Caco-2 (cell line): Measurements from ENCODE around the gene NLRP1. TPM values are rescaled to one million over a fixed set of nuclear protein-coding genes. Genes with fewer than 3 reads are reported as not detected.

Source experiments
- BruUV-seq: library from RNA; stranded (reverse); fragments of 400-500 nt; replicated peaks from 2 replicates; lab custom pipeline; 2021; lab: Mats Ljungman, UMichigan
- CTCF ChIA-PET: fragments of 300-600 bp; sonication (Branson Sonifier 250); formaldehyde crosslinking; loops from one replicate; lab custom pipeline; 2022; ENCODE audit warnings: antibody characterized with exemption; lab: Charles Lee
- POLR2A ChIA-PET: fragments of 300-600 bp; sonication (Branson Sonifier 250); formaldehyde crosslinking; loops from one replicate; lab custom pipeline; 2022; ENCODE audit warnings: antibody characterized with exemption; lab: Charles Lee
- DNase-seq, 2 experiments: peaks; one replicate each; pipeline versions ENCODE4 v3.0.0 to v3.0.0-alpha.2; 2020 to 2022
- H3K27me3 ChIP-seq: replicated peaks from 2 replicates; pipeline ENCODE4 v1.6.0; 2011; ENCODE audit warnings: low read length; ENCODE audit not compliant: control insufficient read depth, insufficient read depth
- H3K36me3 ChIP-seq: 2 replicates; pipeline ENCODE4 v1.5.1; 2011; ENCODE audit warnings: low read length; ENCODE audit not compliant: control insufficient read depth, insufficient read depth
- H3K4me1 ChIP-seq: fragments of 250-450 bp; sonication (Bioruptor Pico); 2 replicates; pipeline ENCODE4 v1.5.1; 2020; ENCODE audit warnings: mild to moderate bottlenecking
- H3K4me3 ChIP-seq: 2 replicates; pipeline ENCODE4 v1.5.1; 2011; ENCODE audit warnings: low read depth, mild to moderate bottlenecking, control low read depth, low read length
- H3K9me3 ChIP-seq: fragments of 250-450 bp; sonication (Bioruptor Pico); 2 replicates; pipeline ENCODE4 v1.5.1; 2020; ENCODE audit warnings: mild to moderate bottlenecking, moderate library complexity
- H3K27ac Mint-ChIP-seq: one replicate; pipeline ENCODE4 v1.8.0; 2022; ENCODE audit warnings: mixed read lengths; ENCODE audit not compliant: unreplicated experiment
- H3K27me3 Mint-ChIP-seq: one replicate; pipeline ENCODE4 v1.8.0; 2022; ENCODE audit warnings: mixed read lengths; ENCODE audit not compliant: insufficient read depth, unreplicated experiment
- H3K36me3 Mint-ChIP-seq: one replicate; pipeline ENCODE4 v1.8.0; 2022; ENCODE audit warnings: mild to moderate bottlenecking, mixed read lengths; ENCODE audit not compliant: insufficient read depth, unreplicated experiment
- H3K4me1 Mint-ChIP-seq: one replicate; pipeline ENCODE4 v1.8.0; 2022; ENCODE audit warnings: low read depth, mixed read lengths; ENCODE audit not compliant: unreplicated experiment
- H3K4me3 Mint-ChIP-seq: one replicate; pipeline ENCODE4 v1.8.0; 2022; ENCODE audit warnings: mild to moderate bottlenecking, moderate library complexity, mixed read lengths; ENCODE audit not compliant: unreplicated experiment
- H3K9me3 Mint-ChIP-seq: one replicate; pipeline ENCODE4 v1.8.0; 2022; ENCODE audit warnings: mixed read lengths; ENCODE audit not compliant: unreplicated experiment
- intact Hi-C: fragments of 100-400 bp; cut with micrococcal nuclease; formaldehyde crosslinking; loops from one replicate; pipeline ENCODE4 v1.10.0; 2022; ENCODE audit not compliant: unreplicated experiment
- total RNA-seq: library from RNA; stranded (reverse); gene quantifications from 2 replicates; pipeline ENCODE4 v1.2.3, GENCODE V29; 2022
- TF ChIP-seq, protein P1 (sequence below), 2 experiments: fragments of 200-600 bp in 1 of 2; IDR thresholded peaks; 1 replicate in 1 of 2; 2 replicates in 1 of 2; pipeline versions ENCODE4 v1.5.1 to v1.8.0; 2011 to 2022; ENCODE audit warnings: antibody characterized with exemption in 1 of 2, control low read depth in 1 of 2, inconsistent platforms in 1 of 2, low read depth in 1 of 2, low read length in 1 of 2, mild to moderate bottlenecking in 1 of 2, moderate library complexity in 1 of 2; ENCODE audit not compliant: insufficient read depth in 1 of 2, severe bottlenecking in 1 of 2, unreplicated experiment in 1 of 2

The NLRP1 gene
- total RNA-seq, 1 experiment from 2014 or later: 0.09 TPM

DNA sequence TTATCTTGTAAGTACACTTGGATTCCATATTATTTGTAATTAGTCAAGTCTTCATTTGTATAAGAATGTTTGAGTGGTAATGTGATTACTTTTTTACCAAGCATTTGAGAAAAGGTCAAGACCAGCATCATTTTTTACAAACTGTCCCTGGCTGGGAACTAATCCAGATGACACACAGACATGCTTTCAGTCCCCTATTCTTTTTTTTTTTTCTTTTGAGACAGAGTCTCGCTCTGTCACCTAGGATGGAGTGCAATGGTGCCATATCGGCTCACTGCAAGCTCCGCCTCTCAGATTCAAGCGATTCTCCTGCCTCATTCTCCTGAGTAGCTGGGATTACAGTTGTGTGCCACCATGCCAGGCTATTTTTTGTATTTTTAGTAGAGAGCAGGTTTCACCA, 102.9 kb downstream of the NLRP1 start:
- no peak overlapping the region for H3K4me3 Mint-ChIP-seq
- no peaks in the 10 kb centered on the region for H3K27me3 Mint-ChIP-seq
- no peaks in the 10 kb centered on the region for H3K4me1 ChIP-seq
- no peaks in the 10 kb centered on the region; the same call in 1 of the 2 replicates for H3K36me3 ChIP-seq
- H3K9me3 ChIP-seq: no peaks in the 10 kb centered on the region
- no peak for DNase-seq
- ChIA-PET POLR2A (no interaction called here), CTCF (no interaction called here)
- no TSS peak for BruUV-seq
- TF ChIP-seq, protein P1, sequence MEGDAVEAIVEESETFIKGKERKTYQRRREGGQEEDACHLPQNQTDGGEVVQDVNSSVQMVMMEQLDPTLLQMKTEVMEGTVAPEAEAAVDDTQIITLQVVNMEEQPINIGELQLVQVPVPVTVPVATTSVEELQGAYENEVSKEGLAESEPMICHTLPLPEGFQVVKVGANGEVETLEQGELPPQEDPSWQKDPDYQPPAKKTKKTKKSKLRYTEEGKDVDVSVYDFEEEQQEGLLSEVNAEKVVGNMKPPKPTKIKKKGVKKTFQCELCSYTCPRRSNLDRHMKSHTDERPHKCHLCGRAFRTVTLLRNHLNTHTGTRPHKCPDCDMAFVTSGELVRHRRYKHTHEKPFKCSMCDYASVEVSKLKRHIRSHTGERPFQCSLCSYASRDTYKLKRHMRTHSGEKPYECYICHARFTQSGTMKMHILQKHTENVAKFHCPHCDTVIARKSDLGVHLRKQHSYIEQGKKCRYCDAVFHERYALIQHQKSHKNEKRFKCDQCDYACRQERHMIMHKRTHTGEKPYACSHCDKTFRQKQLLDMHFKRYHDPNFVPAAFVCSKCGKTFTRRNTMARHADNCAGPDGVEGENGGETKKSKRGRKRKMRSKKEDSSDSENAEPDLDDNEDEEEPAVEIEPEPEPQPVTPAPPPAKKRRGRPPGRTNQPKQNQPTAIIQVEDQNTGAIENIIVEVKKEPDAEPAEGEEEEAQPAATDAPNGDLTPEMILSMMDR (IDR thresholded peaks at IDR 0.05; ENCODE audit: insufficient read depth in 1 of 2, low read depth in 1 of 2, low read length in 1 of 2, severe bottlenecking in 1 of 2, unreplicated experiment in 1 of 2): no peak
- no peaks in the 10 kb centered on the region for H3K9me3 Mint-ChIP-seq
- no peak overlapping the region for H3K27ac Mint-ChIP-seq
- no peaks in the 10 kb centered on the region for H3K4me1 Mint-ChIP-seq
- H3K36me3 Mint-ChIP-seq: peaks cover 50% of the 10 kb centered on the region
- no peaks in the 10 kb centered on the region for H3K27me3 ChIP-seq
- no peak overlapping the region for H3K4me3 ChIP-seq
- intact Hi-C loops: no loop called here

DNA sequence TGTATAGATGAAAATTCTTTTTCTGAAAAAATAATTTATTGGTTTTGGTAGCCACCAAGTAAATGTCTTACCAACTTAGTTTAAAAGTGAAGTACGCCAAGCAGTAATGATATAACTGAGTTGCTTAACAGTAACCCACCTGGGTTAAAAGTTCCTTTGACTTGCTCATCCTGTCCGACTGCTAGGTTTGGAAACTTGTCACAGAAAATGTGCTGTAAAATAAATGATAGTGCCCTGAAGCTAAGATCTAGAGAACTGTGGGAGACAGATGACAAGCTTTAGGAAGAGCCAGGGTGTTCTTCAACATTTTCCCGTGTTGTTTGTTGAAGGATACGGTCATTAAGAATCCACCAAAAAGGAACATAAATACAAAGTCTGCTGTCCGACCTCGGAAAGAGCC, 103.3 kb downstream of the NLRP1 start:
- Histone ChIP-seq H3K36me3 (no peaks in the 10 kb centered on the region; the same call in 1 of the 2 replicates), H3K27me3 (no peaks in the 10 kb centered on the region), H3K4me3 (no peak overlapping the region), H3K9me3 (no peaks in the 10 kb centered on the region), H3K4me1 (no peaks in the 10 kb centered on the region)
- H3K9me3 Mint-ChIP-seq: no peaks in the 10 kb centered on the region
- no TSS peak for BruUV-seq
- POLR2A ChIA-PET: no interaction called here
- no peaks in the 10 kb centered on the region for H3K4me1 Mint-ChIP-seq
- no peak overlapping the region for H3K27ac Mint-ChIP-seq
- intact Hi-C loops: no loop called here
- no peaks in the 10 kb centered on the region for H3K27me3 Mint-ChIP-seq
- H3K36me3 Mint-ChIP-seq: peaks cover 48% of the 10 kb centered on the region
- CTCF ChIA-PET: no interaction called here
- H3K4me3 Mint-ChIP-seq: no peak overlapping the region
- DNase-seq: no peak
- TF ChIP-seq, protein P1 (IDR thresholded peaks at IDR 0.05; ENCODE audit: insufficient read depth in 1 of 2, low read depth in 1 of 2, low read length in 1 of 2, severe bottlenecking in 1 of 2, unreplicated experiment in 1 of 2): no peak

DNA sequence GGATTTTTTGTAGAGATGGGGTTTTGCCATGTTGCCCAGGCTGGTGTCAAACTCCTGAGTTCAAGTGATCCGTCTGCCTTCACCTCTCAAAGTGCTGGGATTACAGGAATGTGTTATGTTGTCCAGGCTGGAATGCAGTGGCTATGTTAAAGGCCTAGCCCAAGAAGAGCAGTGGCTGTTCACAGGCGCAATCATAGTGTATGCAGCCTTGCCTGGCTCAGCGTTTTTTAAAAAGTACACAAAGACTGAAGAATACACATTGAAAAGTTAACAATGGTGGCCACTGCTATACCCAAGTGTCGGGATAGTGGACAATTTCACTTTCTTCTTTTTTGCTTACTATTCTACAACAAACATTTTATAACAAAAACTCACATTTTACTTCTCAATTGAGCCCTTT, 105.3 kb downstream of the NLRP1 start:
- no peak for DNase-seq
- H3K4me3 ChIP-seq: no peak overlapping the region
- TF ChIP-seq, protein P1 (IDR thresholded peaks at IDR 0.05; ENCODE audit: insufficient read depth in 1 of 2, low read depth in 1 of 2, low read length in 1 of 2, severe bottlenecking in 1 of 2, unreplicated experiment in 1 of 2): no peak
- ChIA-PET CTCF (no interaction called here), POLR2A (no interaction called here)
- BruUV-seq: no TSS peak
- intact Hi-C loops: no loop called here
- Mint-ChIP-seq H3K4me1 (no peaks in the 10 kb centered on the region), H3K27me3 (no peaks in the 10 kb centered on the region), H3K9me3 (no peaks in the 10 kb centered on the region), H3K36me3 (peaks cover 52% of the 10 kb centered on the region), H3K27ac (no peak overlapping the region), H3K4me3 (no peak overlapping the region)
- no peaks in the 10 kb centered on the region for H3K9me3 ChIP-seq
- H3K27me3 ChIP-seq: no peaks in the 10 kb centered on the region
- no peaks in the 10 kb centered on the region; the same call in 1 of the 2 replicates for H3K36me3 ChIP-seq
- no peaks in the 10 kb centered on the region for H3K4me1 ChIP-seq
